Upper lobe of left lung (tissue), 4 donors: Measurements from ENCODE around the gene SNAP47.

Experiments used
- CTCF ChIP-seq, 6 experiments: fragments of 450-650 bp in 4 of 6; fragments of 200-600 bp in 2 of 6; sonication (generic) in 2 of 6; IDR thresholded peaks; one replicate each; pipeline ENCODE4 v1.5.1; 2016 to 2019; ENCODE audit warnings: antibody characterized with exemption in 6 of 6
- EP300 ChIP-seq, 4 donors: sonication (generic); formaldehyde crosslinking; IDR thresholded peaks; one replicate each; pipeline ENCODE4 v1.5.1; 2017; ENCODE audit warnings: antibody characterized with exemption in 4 of 4, control low read depth in 2 of 4
- POLR2A ChIP-seq, 4 donors: fragments of 450-650 bp; IDR thresholded peaks; one replicate each; pipeline ENCODE4 v1.5.1; 2016 to 2017; ENCODE audit warnings: antibody characterized with exemption in 4 of 4, mild to moderate bottlenecking in 2 of 4
- POLR2AphosphoS5 ChIP-seq, 2 donors: sonication (generic); formaldehyde crosslinking; IDR thresholded peaks; one replicate each; pipeline ENCODE4 v1.5.1; 2017; ENCODE audit warnings: antibody characterized with exemption in 2 of 2

GRCh38 chr1:227771771-227772170, 36.5 kb downstream of the SNAP47 start:
- TF ChIP-seq POLR2AphosphoS5 (IDR thresholded peaks at IDR 0.05) = no peak
- TF ChIP-seq POLR2A (IDR thresholded peaks at IDR 0.05) = no peak
- TF ChIP-seq CTCF (IDR thresholded peaks at IDR 0.05) = no peak
- TF ChIP-seq EP300 (IDR thresholded peaks at IDR 0.05) = no peak
